Progenitor cell of endocrine pancreas (in vitro differentiated cells): ENCODE measurements around the gene GJB4. TPM values are rescaled to one million over a fixed set of nuclear protein-coding genes. Genes with fewer than 3 reads are reported as not detected.

ENCODE experiments used
- DNase-seq: peaks from one replicate; pipeline ENCODE4 v3.0.0; 2021; ENCODE audit warnings: low spot score; ENCODE audit not compliant: unreplicated experiment
- H3K27ac Mint-ChIP-seq: 2 replicates; pipeline ENCODE4 v1.8.0; 2021; ENCODE audit warnings: mild to moderate bottlenecking, moderate library complexity, mixed read lengths
- H3K27me3 Mint-ChIP-seq: 2 replicates; pipeline ENCODE4 v1.8.0; 2021; ENCODE audit warnings: mixed read lengths
- H3K36me3 Mint-ChIP-seq: 2 replicates; pipeline ENCODE4 v1.8.0; 2022; ENCODE audit warnings: mixed read lengths; ENCODE audit not compliant: insufficient read depth
- H3K4me1 Mint-ChIP-seq: 2 replicates; pipeline ENCODE4 v1.8.0; 2021; ENCODE audit warnings: low read depth, mixed read lengths
- H3K4me3 Mint-ChIP-seq: 2 replicates; pipeline ENCODE4 v1.8.0; 2021; ENCODE audit warnings: low read depth, mild to moderate bottlenecking, moderate library complexity, mixed read lengths
- H3K9me3 Mint-ChIP-seq: 2 replicates; pipeline ENCODE4 v1.8.0; 2021; ENCODE audit warnings: low read depth, mixed read lengths
- CTCF ChIP-seq: fragments of 200-600 bp; sonication (generic); IDR thresholded peaks from one replicate; pipeline ENCODE4 v1.5.0; 2021; ENCODE audit warnings: antibody characterized with exemption, mild to moderate bottlenecking; ENCODE audit not compliant: unreplicated experiment
- total RNA-seq: library from RNA; stranded (reverse); gene quantifications from 2 replicates; pipeline ENCODE4 v1.2.1, GENCODE V29; 2021

Gene GJB4
- total RNA-seq, 1 donor from 2014 or later, result not detected

GRCh38 chr1:34746785-34747637 is 12.5 kb upstream of the GJB4 start:
- Mint-ChIP-seq H3K9me3 (no peaks in the 10 kb centered on the region), H3K27ac (no peak overlapping the region), H3K4me3 (no peak overlapping the region), H3K4me1 (peaks cover 13% of the 10 kb centered on the region), H3K27me3 (peaks cover 58% of the 10 kb centered on the region), H3K36me3 (no peaks in the 10 kb centered on the region)
- no peak for TF ChIP-seq CTCF
- DNase-seq, result no peak

- peaks cover 9% of the 10 kb centered on the region for H3K4me1 Mint-ChIP-seq
- H3K27me3 Mint-ChIP-seq, result peaks cover 55% of the 10 kb centered on the region
- no peaks in the 10 kb centered on the region for H3K9me3 Mint-ChIP-seq
- no peak overlapping the region for H3K4me3 Mint-ChIP-seq
- no peak for TF ChIP-seq CTCF
- no peak overlapping the region for H3K27ac Mint-ChIP-seq
- no peak for DNase-seq
- H3K36me3 Mint-ChIP-seq, result no peaks in the 10 kb centered on the region
Observed at GRCh38 chr1:34747638-34747941, 11.9 kb upstream of the GJB4 start.

- H3K27me3 Mint-ChIP-seq, result peaks cover 51% of the 10 kb centered on the region
- DNase-seq, result no peak
- H3K27ac Mint-ChIP-seq, result no peak overlapping the region
- H3K4me3 Mint-ChIP-seq, result no peak overlapping the region
- no peak for TF ChIP-seq CTCF
- peaks cover 6% of the 10 kb centered on the region for H3K9me3 Mint-ChIP-seq
- peaks cover 4% of the 10 kb centered on the region for H3K4me1 Mint-ChIP-seq
- H3K36me3 Mint-ChIP-seq, result peaks cover 1% of the 10 kb centered on the region
Observed at GRCh38 chr1:34749992-34750391, 9.5 kb upstream of the GJB4 start.

GRCh38 chr1:34750610-34751009 is 8.9 kb upstream of the GJB4 start:
- peaks cover 6% of the 10 kb centered on the region for H3K9me3 Mint-ChIP-seq
- H3K36me3 Mint-ChIP-seq, result peaks cover 1% of the 10 kb centered on the region
- no peak for TF ChIP-seq CTCF
- no peak overlapping the region for H3K4me3 Mint-ChIP-seq
- DNase-seq, result no peak
- peaks cover 4% of the 10 kb centered on the region for H3K4me1 Mint-ChIP-seq
- peaks cover 46% of the 10 kb centered on the region for H3K27me3 Mint-ChIP-seq
- H3K27ac Mint-ChIP-seq, result no peak overlapping the region

GRCh38 chr1:34753163-34753562 is 6.4 kb upstream of the GJB4 start:
- Mint-ChIP-seq H3K9me3 (peaks cover 6% of the 10 kb centered on the region), H3K27me3 (peaks cover 40% of the 10 kb centered on the region)

More at GRCh38 chr1:34753163-34753562, 6.4 kb upstream of the GJB4 start:
- DNase-seq, result no peak
- peaks cover 4% of the 10 kb centered on the region for H3K4me1 Mint-ChIP-seq
- no peak overlapping the region for H3K27ac Mint-ChIP-seq
- H3K4me3 Mint-ChIP-seq, result no peak overlapping the region
- H3K36me3 Mint-ChIP-seq, result peaks cover 1% of the 10 kb centered on the region
- TF ChIP-seq CTCF, result no peak
